ENCODE measurements around the gene STARD3.

DNA sequence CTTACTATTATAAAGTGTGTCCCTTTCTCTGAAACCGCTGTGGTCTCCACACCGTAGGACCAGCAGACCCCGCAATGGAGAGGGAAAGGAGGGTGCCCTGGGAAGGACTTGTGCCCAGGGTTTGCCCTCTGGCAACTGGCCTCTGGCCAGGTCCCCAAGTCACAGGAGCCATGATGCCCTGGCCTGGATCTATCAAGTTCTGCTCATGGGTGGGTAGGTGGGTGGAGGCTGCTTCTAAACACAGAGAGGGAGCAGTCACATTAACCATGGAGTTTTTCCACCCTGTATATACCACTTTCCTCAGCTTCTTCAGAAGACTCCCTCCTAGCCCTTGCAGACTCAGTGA lies 19.9 kb upstream of the STARD3 start:
- TF ChIP-seq POLR2A (IDR thresholded peaks at IDR 0.05; ENCODE audit: low read depth, low read length) (no peak), TAF1 (IDR thresholded peaks at IDR 0.05; ENCODE audit: low read depth, low read length) (no peak)
